ENCODE results near the gene PHLDA3. TPM values are rescaled to one million over a fixed set of nuclear protein-coding genes. Genes with fewer than 3 reads are reported as not detected.

PHLDA3 gene
- total and polyA plus RNA-seq, 2 of the 13 experiments (the other 11 are each of a cell fraction or from before 2014, with no cell fraction given): 16.7 to 33.6 TPM

- TF ChIP-seq MAX (IDR thresholded peaks at IDR 0.05) (peak; percentile 40; the same call in 1 of the 2 replicates), BCL6 (CRISPR knock-in tag; IDR thresholded peaks at IDR 0.05) (no peak), MTA1 (CRISPR knock-in tag; IDR thresholded peaks at IDR 0.05; ENCODE audit: borderline replicate concordance) (peak; percentile 46), ZNF343 (CRISPR knock-in tag; IDR thresholded peaks at IDR 0.05) (no peak), KDM5B (CRISPR knock-in tag; IDR thresholded peaks at IDR 0.05; ENCODE audit: borderline replicate concordance) (peak; percentile 35; the same call in 1 of the 2 replicates), POGZ (CRISPR knock-in tag; IDR thresholded peaks at IDR 0.05) (no peak), GZF1 (CRISPR knock-in tag; IDR thresholded peaks at IDR 0.05) (no peak), BRD4 (CRISPR knock-in tag; IDR thresholded peaks at IDR 0.05) (no peak), RARA (CRISPR knock-in tag; IDR thresholded peaks at IDR 0.05) (peak; percentile 42), ZNF256 (CRISPR knock-in tag; conservative IDR thresholded peaks at IDR 0.05) (no peak), ZNF121 (CRISPR knock-in tag; IDR thresholded peaks at IDR 0.05) (no peak), RXRA (CRISPR knock-in tag; IDR thresholded peaks at IDR 0.05) (peak; percentile 46; the same call in 1 of the 2 replicates), FOXP1 (IDR thresholded peaks at IDR 0.05) (peak; percentile 64), FOXP1 (CRISPR knock-in tag; IDR thresholded peaks at IDR 0.05) (peak; percentile 78), ZGPAT (CRISPR knock-in tag; IDR thresholded peaks at IDR 0.05) (0 out of 2 replicates have a peak, but pooled peaks have one; percentile 20), ZBTB4 (CRISPR knock-in tag; IDR thresholded peaks at IDR 0.05; ENCODE audit: borderline replicate concordance) (0 out of 2 replicates have a peak, but pooled peaks have one; percentile 16), MED8 (CRISPR knock-in tag; IDR thresholded peaks at IDR 0.05; ENCODE audit: insufficient replicate concordance) (no peak), MLX (CRISPR knock-in tag; IDR thresholded peaks at IDR 0.05) (0 out of 2 replicates have a peak, but pooled peaks have one; percentile 27), E2F5 (CRISPR knock-in tag; conservative IDR thresholded peaks at IDR 0.05) (no peak), FOXP4 (CRISPR knock-in tag; IDR thresholded peaks at IDR 0.05) (peak; percentile 54), PHF20 (CRISPR knock-in tag; IDR thresholded peaks at IDR 0.05) (0 out of 2 replicates have a peak, but pooled peaks have one; percentile 15), TAF1 (CRISPR knock-in tag; IDR thresholded peaks at IDR 0.05) (no peak), TMF1 (CRISPR knock-in tag; IDR thresholded peaks at IDR 0.05; ENCODE audit: low read depth) (no peak)
These were observed 26.7 kb upstream of the PHLDA3 start (continued) for GRCh38 chr1:201495551-201496295.
